NCI-H510A (cell line): ENCODE measurements around the gene NT5DC2.
"Not testable (repeated sequence)": the region's sequence is repeated elsewhere in the genome, so short reads cannot be mapped to it uniquely, and the experiment has no call there.

ENCODE experiments used
- DNase-seq: peaks from one replicate; lab custom pipeline; 2025; lab: John Stamatoyannopoulos, UW

Gene NT5DC2

DNA sequence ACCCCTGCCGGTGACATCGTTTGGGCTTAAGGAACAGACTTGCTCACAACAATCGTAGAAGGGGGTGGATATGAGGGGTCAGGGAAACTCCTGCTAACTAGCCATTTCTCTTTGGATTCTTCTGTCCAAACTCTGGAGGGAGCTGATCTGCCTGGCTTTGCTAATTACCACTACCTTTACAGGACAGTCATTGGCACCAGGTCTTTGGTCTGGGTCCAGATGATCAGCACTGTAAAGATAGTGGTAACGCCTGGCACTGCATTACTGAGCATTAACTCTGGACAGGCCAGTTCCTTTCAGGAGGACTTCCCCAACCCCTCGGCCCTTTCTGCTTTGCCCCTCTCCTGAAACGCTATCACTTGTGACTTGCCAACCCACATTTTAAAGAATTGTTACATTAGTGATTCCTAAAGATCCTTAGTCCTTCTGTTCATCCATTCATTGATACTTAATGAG is 3.5 kb upstream of the NT5DC2 start:
- DNase-seq, result no peak

DNA sequence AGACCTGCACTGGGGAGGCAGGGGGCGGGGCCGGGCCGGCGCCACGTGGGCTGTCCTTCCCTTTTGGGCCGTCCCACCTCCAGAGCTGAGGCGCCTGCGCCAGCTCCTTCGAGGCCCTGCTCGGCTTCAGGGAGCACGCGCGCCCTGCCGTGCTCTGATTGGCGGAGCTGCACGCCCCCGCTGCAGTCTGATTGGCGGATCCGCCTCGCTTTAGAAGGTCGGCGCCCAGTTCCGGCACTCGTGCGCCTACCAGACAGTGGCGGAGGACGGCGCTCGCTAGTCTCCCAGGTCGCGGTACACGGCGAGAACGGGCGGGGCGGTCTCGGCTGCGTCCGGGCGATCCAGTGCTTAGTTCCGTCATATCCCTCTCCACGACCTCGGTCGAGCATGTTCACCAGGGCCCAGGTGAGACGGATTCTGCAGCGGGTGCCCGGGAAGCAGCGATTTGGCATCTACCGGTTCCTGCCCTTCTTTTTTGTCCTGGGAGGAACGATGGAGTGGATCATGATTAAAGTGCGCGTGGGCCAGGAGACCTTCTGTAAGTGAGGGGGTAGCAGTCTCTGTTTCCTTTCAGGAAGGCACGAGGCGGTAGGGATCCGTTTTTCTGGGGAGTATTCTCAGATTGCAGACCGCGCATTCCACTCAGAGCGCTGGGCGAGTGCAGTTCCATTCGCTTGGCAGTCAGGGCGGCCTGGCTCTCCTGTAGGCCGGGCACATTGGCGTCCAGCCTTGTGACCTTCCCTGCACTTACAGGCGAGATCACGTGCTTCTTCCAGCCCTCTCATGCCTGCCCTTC is 2.9 kb upstream of the NT5DC2 start, which contains the start of gene UQCC5:
Gene UQCC5 (plus strand): TSS at position 237 of the 796 bp plus-strand sequence. CDS start 151 bp downstream, at position 388.
- peak; percentile 93 for DNase-seq

DNA sequence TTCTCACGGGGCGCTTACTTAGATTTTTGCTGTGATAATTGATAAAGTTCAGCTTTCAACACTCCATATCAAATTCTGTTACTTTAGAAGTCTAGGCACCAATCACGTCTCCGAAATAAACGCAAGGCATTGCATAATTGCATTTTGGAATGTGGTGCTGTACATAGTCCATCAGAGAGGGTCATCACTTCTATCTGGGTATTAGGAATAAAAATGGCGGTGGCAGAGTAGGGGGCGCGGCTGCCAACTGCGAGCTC is 2.4 kb upstream of the NT5DC2 start:
- DNase-seq, result no peak

DNA sequence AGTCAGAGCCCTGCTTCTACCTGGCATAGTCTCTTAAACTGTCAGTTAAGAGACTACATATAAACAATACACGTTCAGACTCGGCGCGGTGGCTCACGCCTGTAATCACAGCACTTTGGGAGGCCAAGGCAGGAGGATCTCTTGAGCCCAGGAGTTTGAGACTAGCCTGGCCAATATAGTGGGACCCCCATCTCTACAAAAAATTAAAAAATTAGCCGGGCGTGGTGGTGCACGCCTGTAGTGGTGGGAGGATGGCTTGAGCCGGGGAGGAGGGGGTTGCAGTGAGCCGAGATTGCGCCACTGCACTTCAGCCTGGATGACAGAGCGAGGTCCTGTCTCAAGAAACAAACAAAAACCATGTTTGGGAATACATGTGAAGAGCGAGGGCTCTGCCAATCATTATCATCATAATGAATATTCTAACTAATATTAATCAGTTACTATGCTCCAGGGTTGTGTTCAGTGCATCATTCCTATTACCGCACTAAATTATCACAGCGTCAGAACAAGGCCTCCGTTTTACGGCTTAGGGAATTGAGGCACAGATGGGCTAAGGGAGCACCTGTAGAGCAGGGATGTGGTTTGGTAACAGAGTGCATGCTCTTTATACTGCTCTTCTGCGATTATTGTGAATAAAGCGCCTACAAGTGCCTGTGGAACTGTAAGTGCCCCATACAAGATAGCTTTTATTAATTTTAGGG is 1.9 kb upstream of the NT5DC2 start:
- no peak for DNase-seq

DNA sequence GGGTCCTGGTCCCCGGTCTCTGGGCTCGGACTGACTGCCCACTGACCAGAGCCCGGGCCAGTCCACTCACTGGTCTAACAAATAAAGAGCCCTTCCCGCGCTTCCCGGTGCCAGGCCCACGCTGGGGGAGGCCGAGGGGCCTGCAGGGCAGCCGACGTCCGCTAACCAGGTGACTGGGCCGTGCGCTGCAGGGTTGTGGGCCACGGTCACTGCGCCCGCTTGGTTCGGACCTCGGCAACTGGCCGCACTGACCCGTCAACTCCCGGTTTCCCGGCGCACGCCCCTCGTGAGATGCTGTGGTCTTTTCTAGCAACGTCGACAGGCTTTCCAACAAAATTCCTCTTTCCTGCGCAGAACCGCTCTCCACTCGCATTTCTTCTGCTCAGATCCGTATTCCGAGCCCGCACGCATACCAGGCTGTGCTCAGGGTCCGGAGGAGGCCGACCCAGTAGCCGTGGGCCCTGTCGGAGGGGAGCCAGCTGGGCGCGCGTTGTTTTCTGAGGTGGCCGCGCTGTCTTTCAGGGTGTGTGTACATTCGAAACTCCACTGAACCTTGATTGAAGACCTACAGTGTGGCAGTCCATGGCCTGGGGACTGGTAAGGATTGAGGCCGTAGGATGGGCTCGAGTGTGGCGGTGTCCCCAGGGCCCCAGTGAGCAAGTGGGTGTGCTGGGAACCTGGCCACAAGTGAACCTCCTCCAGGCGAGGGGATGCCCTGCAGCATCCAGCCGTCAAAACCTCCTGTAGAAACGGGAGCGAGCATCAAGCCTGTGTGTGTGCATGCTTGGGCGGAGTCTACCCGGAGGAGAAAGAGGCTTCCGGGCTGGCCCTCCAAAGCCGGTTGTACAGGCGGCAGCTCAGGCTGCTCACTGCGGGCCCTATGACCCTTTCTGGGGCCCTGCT is 875 bp upstream of the NT5DC2 start:
- peak; percentile 59 for DNase-seq

DNA sequence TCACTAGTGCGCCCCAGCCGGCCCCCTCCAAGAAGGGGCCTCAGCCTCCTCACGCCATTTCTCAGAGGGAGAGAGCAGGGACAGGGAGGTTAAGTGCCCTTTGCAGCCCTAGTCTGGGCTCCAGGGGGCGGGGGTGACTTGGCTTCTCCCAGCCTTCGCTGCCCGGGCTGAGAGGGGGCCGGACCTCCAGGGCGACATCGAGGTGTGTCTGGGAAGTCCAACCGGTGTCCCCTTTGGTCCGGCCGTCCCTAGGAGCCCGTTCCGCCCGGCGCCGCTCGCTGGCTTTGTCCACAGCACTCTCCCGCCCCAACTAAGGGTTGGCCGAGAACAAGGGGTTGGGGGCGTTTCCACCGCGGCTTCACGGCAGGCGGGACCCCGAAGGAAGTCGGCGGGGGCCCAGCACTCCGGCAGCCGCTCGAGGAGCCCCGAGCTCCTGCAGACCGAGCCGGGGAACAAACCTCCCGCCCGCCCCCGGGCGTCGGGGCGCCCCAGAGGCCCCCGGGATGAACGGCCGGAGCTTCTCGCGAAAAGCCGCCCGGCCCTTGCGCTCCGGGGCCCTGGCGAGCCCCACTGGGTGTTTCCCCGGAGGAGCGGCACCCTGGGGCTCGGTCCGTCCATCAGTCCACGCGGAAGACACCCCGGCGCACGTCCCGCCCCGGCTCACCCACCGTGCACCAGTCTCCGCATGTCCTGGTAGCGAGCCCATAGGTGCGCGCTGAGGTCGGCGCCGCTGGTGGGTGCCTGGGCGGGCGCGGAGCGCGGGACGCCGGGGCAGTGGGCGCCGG is 627 bp downstream of the NT5DC2 start:
- DNase-seq, result no peak

DNA sequence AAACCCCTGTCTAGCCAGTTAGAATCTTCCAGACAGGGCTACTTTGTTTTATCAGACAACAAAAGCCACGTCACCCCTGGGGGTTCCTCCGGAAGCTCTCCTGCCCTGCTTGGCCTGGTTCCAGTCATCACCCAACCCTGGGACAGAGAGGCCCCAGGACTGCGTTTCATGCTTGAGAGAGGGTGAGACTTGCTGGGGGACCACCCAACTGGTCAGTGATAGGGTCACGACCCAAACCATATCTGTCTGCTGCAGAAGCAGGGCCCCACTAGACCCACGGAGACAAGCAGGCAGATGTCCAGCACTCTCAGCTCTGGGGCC is 1.2 kb downstream of the NT5DC2 start:
- DNase-seq, result no peak

DNA sequence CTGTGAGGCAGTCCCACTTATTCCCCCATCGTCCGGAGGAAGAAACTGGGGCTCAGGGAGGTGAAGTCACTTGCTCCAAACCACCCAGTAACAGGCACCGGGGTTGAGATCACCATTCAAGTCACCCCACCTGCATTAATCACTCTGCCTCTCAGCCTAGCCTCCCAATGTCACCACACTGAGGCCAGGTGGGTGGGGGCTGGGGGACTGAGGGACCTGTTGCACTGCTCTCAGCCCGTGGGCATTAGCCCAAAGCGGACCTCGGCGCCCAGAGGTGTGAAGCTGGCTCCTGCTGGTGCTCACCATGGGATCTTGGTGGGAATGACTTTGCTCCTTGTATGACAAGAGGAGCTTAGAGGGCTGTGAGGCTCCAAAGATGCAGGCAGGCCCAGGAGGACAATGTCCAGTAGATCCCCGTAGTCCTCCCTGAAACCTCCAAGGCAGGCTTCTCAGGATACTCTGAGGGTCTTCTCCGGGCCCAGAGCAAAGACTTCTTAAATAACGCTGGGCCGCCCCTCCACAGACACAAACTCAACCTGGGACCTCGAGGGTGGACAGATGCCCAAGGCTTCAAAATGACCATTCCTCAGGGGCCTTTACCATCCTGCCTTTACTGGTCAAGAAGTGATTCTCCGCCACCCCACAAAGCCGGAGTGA is 1.7 kb downstream of the NT5DC2 start:
- no peak for DNase-seq

DNA sequence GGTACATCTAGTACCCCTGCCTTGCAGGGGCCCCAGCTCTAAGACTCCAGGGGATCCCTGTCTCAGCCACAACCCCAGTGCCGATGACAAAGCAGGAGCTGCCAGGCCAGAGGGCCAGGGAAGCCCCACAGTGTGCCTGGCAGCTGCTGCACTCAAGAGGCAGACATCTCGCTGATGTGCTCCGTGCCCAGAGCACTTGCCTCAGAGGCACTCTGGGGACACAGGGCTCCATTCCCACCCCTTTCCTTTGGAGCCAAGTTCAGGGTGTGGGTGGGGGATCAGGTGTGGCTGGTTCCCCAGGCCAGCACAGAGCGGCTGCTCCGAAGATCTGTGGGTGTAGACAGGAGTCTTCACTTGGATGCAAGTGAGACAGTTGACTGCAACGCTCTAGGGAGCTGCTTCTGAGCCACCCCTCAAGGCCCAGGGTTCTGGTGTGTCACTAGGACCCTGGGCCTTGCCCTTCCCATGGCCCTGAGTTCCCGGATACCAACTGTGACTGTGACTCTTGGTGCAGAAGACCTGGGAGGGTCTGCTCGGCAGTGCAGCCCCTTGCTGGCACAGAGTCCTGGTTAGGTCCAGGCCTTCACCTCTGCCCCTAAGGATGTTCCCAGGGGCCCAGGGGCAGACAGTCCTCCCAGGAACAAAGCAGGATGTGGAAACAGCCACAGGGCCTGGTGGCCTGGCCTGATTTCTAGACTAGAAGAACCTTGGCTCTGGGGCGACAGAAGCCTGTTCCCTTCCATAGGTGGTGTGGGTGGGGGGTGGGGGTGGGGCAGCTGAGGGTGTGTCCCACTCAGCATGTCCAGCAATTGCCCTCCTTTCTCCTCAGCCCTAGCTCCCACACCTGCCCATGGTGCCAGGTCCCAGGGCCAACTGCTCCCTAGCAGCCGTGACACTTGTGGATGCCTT is 2.5 kb downstream of the NT5DC2 start:
- DNase-seq, result no peak

DNA sequence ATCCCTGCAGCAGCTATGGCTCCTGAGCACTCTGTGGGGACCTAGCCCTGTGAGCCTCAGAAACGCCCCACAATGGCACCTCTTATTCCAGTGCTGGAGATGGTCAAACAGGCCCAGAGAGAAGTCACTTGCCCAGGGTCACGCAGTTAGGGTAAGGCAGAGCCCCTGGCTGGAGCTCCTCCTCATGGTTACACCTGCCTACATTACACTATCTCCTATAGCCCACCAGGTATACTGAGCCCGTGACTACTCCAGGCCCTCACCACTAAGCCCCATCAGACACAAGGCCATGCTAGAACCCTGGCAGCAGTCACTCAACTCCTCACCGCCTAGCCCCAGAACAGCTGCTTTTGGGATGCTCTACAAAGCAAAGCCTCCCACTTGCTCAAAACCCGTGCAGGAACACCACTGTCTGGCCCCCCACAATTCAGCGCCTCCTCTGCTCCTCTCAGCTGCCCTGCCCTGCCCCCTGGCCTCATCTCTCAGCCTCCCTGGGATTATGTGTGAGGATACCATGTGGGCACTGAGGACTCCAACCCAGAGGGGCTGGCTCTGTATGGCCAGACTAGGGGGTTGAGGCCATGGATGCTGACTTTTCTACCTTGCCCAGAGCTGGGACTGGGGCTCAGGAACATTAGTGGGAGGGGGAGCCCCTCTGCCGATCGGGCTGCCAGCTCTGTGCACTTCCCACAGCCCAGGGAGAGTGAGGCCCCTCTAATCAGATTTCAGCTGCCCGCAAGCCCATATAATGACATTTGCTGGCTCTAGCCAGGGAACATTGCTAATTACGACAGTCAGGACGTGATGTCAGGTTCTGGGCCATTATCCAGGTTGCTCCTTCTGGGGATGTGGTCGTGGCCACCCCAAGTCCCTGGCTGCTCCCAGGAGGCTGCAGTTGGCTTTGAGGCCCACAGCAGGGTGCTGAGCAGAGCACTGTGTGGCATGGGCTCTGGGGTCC is 4.0 kb downstream of the NT5DC2 start:
- no peak for DNase-seq

DNA sequence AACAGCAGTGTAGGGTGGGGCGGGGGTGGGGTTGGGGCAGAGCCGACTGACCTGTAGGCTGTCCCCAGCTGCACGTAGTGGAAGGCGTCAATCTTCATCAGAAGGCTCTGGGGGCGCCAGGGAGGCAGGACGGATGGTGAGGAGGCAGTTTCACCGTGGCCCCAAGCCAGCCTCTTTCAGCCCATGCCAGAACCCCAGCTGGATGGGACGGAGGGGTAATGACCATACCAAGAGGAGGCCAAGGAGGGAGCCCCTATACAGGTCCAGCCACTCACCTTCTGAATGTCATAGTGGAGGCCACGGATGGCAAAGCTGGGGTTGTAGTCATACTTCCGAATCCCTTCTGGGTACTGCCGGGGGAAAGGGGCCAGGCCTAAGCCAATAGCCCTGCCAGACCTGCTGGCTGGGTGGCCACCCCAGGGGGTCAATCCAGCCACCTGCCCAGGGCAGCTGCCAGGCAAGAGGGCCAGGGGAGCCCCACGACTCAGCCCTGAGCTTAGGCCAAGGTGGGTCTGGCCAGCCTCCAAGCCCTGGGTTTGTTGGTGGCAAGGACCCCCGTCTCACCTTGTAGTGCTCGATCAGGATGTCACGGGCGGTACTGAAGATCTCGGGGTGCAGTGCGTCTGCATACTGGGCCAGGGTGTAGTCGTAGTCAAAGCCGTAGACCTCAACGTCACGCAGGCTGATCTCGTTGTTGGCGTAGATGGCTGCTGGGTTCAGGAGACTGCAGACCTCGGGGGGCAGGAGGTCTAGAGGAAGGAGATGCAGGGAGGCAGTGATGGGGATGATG is 4.9 kb downstream of the NT5DC2 start:
- no peak for DNase-seq

DNA sequence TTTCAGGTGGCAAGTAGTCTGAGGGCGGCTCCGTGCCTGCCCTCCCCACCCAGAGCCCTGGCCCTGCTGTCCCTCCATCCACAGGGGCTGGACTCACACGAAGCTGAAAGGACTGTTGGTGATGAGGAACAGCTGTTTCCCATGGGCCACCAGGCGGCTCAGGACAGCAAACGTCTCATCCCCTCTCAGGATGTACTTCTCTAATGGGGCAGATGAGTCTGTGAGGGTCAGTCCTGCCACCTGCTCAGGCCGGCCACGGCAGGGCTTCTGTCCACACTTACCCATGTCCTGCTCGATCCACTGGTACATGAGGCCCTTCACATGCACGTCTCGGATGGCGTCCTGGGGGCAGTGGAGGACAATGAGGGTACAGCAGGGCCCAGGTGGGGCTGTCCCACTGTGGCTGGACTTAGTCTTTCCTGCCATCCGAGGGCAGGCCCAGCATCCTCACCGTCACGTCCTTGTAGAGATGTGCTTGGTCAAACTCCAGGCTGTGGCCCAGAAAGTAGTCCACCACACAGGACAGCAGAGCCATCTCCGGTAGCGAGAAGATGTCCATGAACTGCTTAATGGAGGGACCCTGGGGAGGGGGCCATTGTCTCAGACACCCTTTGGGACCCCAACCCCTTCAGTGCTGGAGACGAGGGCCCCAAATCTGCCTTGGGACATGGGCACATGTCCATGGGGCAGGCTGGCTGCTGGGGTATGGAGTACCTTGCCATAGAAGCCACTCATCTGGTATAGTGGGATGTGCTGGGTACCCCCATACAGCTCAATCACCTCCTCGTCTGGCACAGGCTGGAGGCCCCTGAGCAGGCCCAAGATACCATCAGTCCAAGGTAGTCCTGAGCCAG is 5.7 kb downstream of the NT5DC2 start:
- no peak for DNase-seq

DNA sequence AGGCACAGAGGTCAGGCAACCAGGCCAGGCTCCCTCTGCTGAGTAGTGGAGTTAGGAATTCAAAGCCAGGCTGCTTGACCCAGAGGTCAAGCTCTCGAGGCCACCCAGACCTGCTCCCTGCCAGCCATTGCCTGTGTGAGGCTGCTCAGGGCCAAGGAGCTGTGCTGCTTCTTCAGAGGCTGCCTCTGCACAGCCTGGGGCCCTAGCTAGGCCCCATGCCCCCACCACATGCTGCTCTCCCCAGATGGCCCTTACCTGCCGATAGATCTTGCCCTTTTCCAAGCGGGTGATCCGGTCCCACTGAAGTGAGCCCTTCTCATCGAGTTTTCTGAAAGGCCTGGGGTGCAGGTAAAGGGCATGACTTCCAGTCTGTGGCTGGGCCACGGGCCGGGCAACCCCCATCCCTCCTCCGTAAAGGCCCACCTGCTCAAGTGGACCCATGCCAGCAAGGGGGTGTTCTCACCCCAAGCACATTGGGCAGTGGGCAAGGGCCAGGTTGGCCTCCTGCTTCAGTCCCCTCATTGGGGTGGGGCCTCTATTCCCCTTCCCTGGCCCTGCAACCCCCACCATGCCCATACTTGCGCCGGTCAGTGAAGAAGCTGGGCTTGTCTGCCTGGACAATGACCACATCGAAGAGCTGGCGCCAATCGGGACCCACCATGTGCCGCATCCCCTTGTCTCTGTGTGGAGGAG is 6.5 kb downstream of the NT5DC2 start:
- no peak for DNase-seq

DNA sequence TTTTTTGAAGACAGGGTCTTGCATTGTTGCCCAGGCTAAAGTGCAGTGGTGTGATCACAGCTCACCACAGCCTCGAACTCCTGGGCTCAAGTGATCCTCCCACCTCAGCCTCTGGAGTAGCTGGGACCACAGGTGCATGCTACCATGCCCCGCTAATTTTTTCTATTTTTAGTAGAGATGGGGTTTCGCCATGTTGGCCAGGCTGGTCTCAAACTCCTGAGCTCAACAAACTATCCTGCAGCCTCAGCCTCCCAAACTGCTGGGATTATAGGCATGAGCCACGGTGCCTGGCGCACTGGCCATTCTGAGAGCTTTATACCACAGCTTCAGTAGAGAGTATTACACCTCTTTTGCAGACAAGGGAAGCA is 7.0 kb downstream of the NT5DC2 start:
- not testable (repeated sequence) for DNase-seq

DNA sequence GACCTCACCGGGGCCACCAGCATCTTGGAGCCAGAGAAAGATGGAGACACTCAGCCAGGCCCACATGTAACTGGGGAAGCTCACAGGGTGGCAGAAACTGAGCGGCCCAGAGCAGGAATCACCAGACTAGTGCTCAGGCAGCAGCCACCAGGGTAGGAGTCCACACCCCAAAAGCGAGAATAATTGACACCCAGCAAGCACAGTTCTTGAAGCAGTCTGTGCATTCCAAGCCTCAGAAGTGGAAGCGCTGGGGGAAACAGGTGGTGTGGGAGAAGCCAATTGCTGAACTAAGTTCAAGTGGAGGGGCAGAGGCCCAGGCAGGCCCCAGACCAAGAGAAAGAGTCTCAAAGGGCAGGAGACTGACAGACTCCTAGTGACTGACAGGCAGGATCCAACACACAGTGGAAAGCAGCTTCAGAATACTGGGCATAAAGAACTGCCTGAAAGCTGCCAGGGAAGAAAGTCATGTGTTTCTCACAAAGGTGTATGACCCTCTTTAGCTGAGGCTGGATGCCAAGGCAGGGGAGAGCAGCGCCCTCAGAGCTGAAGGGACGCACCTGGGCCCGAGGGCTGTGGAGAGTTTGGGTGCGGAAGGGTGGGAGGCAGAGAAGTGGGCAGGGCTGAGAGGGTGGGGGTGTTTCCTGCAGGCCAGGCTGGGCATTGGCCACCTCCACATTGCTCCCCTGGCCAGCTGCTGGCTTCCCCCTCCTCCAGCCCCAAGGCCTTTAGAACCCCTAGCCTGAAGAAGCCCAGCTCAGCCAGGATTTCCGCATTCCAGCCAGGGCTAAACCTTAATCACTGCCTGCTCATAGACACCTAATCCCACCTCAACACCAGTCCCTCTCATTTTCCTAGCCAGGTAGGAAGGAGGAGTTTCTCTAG is 7.7 kb downstream of the NT5DC2 start:
- no peak for DNase-seq
